Stimulated activated effector memory CD8-positive, alpha-beta T cell treated with anti-CD3 and anti-CD28 coated beads, Interleukin-12 subunit alpha, Interleukin-12 subunit beta, amount 100 ng/mL, for 72 hours (primary cell): ENCODE data around the gene DPP9.

Experiments used
- ATAC-seq: fragments of 150-1000 bp; cut with Tn5 transposase; 2 replicates; pipeline ENCODE4 v1.10.0; 2021
- DNase-seq, 2 donors: peaks; one replicate each; pipeline ENCODE4 v3.0.0; 2021 to 2022; ENCODE audit warnings: low spot score in 2 of 2
- H3K27ac Mint-ChIP-seq: one replicate; pipeline ENCODE4 v1.8.0; 2022; ENCODE audit warnings: mild to moderate bottlenecking, mixed read lengths
- H3K36me3 Mint-ChIP-seq: one replicate; pipeline ENCODE4 v1.8.0; 2022; ENCODE audit warnings: mild to moderate bottlenecking, mixed read lengths
- H3K4me1 Mint-ChIP-seq: one replicate; pipeline ENCODE4 v1.8.0; 2022; ENCODE audit warnings: mixed read lengths
- H3K4me3 Mint-ChIP-seq: one replicate; pipeline ENCODE4 v1.8.0; 2022; ENCODE audit warnings: mild to moderate bottlenecking, mixed read lengths
- H3K9me3 Mint-ChIP-seq: one replicate; pipeline ENCODE4 v1.8.0; 2022; ENCODE audit warnings: mixed read lengths

DPP9 gene

DNA sequence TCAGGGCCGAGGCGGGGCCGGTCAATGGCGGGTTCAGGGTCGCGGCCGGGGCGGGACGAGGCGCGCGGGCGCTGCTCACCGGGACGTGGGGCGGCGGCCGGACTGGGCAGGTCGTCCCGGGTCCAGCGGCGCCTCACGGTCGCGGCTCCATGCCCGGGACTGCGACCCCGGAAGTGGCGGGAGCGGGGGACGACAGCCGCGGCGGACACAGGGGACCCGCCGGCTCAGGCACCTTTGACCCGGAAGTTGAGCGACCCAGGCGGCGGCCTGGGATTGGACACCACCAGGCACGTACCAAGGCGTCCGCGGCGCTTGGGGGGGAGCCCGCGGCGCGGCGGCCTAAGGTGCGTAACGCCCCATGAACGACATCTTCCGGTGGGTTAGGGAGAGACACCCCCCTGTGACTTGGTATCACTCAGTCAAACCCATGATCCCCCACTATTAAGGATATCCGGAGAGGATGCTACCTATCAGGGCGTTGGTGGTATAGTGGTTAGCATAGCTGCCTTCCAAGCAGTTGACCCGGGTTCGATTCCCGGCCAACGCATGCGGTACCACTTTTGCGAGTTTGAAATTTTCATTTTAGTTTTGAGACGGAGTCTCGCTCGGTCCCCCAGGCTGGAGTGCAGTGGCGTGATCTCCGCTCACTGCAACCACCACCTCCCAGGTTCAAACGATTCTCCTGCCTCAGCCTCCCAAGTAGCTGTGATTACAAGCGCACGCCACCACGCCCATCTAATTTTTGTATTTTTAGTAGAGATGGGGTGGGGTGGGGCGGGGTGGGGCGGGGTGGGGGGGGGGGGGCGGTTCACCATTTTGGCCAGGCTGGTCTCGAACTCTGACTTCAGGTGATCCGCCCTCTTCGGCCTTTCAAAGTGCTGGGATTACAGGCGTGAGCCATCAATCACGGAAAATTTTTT is at the start of gene DPP9:
DPP9 (minus strand) TSS at position 248 of the 920 bp plus-strand sequence. CDS start 3,936 bp downstream, outside the sequence.
- ATAC-seq = peak; percentile 97
- peaks cover 55% of the 10 kb centered on the region for H3K4me1 Mint-ChIP-seq
- peaks cover 63% of the 10 kb centered on the region for H3K36me3 Mint-ChIP-seq
- peak within 1 kb of the TSS; percentile 100 for H3K27ac Mint-ChIP-seq
- DNase-seq = peak; percentile 99 to 100
- peak within 1 kb of the TSS; percentile 100 for H3K4me3 Mint-ChIP-seq
- H3K9me3 Mint-ChIP-seq = no peaks in the 10 kb centered on the region

DNA sequence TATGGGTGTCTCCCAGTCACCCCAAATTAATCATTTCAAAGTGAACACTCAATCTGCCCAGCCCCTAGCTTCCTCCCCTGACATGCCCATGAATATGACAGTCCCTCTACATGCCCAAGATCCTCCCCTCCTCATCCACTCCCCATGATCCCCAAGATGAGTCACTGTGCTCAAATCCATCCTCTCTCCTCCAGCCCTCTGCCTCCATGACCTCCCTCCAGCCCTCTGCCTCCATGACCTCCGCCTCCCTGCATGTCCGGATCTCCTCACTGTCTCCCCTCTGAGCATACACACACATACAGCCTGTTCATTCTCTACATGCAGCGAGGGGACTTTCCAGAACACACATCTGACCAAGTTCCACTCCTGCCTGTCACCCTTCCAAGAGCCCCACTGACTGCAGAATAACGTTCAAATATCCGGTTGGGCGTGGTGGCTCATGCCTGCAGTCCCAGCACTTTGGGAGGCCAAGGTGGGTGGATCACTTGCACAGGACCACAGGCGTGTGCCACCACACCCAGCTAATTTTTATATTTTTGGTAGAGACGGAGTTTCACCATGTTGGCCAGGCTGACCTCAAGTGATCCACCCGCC is 49.5 kb upstream of the DPP9 start:
- no peak overlapping the region for H3K27ac Mint-ChIP-seq
- H3K36me3 Mint-ChIP-seq = peaks cover 5% of the 10 kb centered on the region
- H3K4me1 Mint-ChIP-seq = no peaks in the 10 kb centered on the region
- ATAC-seq (no peak), DNase-seq (no peak)
- H3K9me3 Mint-ChIP-seq = no peaks in the 10 kb centered on the region
- no peak overlapping the region for H3K4me3 Mint-ChIP-seq

DNA sequence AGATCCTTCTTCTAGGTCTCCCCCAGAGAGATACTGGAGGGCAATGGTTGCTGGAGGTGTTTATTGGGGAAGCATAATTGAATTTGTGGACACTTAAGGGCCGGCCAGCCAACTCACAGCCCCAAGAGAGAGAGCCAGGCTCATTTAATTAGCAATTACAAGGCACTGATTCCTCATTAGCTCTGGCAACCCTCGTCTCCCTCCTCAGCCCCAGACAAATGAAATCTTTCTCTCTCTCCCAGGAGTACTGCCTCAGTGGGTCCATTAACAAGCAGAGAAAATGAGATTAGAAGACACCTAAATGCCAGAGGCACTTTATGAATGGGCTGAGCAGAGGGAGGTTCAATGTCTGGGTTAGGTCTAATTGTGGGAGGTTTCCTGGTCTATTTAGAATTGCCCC is 48.9 kb upstream of the DPP9 start:
- H3K27ac Mint-ChIP-seq = no peak overlapping the region
- H3K4me1 Mint-ChIP-seq = no peaks in the 10 kb centered on the region
- no peaks in the 10 kb centered on the region for H3K9me3 Mint-ChIP-seq
- peaks cover 5% of the 10 kb centered on the region for H3K36me3 Mint-ChIP-seq
- DNase-seq (no peak), ATAC-seq (no peak)
- H3K4me3 Mint-ChIP-seq = no peak overlapping the region

GRCh38 chr19:4768934-4769777 is 45.5 kb upstream of the DPP9 start:
- DNase-seq (peak; percentile 75 to 90), ATAC-seq (peak; percentile 67)
- Mint-ChIP-seq H3K4me3 (no peak overlapping the region), H3K36me3 (peaks cover 5% of the 10 kb centered on the region), H3K4me1 (no peaks in the 10 kb centered on the region), H3K9me3 (no peaks in the 10 kb centered on the region), H3K27ac (no peak overlapping the region)

DNA sequence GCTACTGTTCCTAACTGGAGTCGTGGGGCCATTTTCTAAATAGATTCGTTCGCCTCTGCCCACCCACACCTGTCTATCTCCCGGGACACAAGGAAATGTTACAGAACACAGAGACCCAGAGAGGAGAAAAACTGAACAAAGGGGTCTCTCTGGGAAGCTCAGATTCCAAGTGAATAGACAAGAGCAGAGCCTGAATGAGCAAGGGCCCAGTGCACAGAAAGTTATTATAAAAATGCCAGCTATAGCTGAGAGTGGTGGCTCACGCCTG is 40.7 kb upstream of the DPP9 start:
- Mint-ChIP-seq H3K4me1 (no peaks in the 10 kb centered on the region), H3K4me3 (no peak overlapping the region), H3K9me3 (no peaks in the 10 kb centered on the region), H3K27ac (no peak overlapping the region), H3K36me3 (no peaks in the 10 kb centered on the region)
- no peak for DNase-seq
- no peak for ATAC-seq

DNA sequence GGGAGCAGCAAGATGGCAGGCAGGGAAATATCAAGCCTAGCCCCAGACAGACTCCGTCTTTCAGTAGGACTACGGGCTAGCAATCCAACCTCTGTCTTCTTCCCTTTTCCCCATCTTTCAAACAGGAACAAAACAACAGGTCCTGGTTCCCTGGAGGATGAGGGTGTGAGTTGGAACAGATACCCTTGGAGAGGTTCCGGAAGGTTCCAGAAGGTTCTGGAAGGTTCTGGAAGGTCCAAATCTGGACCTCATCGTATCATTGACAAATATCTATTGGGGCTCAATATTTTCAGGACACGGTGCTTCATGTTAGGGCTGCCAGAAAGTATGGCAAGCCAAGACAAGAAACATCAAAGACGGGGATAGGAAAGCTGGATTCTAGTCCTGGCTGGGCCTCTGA is 39.4 kb upstream of the DPP9 start:
- ATAC-seq (no peak), DNase-seq (no peak)
- no peaks in the 10 kb centered on the region for H3K36me3 Mint-ChIP-seq
- H3K27ac Mint-ChIP-seq = no peak overlapping the region
- no peak overlapping the region for H3K4me3 Mint-ChIP-seq
- H3K4me1 Mint-ChIP-seq = no peaks in the 10 kb centered on the region
- no peaks in the 10 kb centered on the region for H3K9me3 Mint-ChIP-seq

DNA sequence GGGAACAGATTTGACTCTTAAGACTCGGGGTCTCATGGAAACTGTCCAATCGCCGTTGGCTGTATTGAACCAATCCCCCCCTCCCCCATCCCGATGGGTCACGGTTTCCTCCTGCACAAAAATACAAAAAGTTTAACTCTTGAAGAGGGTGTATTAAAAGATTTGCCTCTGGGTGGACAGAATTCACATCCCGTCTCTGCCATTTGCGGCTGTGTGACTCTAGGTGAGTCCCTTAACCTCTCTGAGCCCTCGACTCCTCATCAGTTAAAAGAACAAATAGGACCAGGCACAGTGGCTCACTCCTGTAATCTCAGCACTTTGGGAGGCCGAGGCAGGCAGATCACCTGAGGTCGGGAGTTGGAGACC is 36.6 kb upstream of the DPP9 start:
- no peaks in the 10 kb centered on the region for H3K9me3 Mint-ChIP-seq
- DNase-seq (no peak), ATAC-seq (no peak)
- H3K4me3 Mint-ChIP-seq = peak overlapping the region; percentile 53
- no peak overlapping the region for H3K27ac Mint-ChIP-seq
- no peaks in the 10 kb centered on the region for H3K4me1 Mint-ChIP-seq
- H3K36me3 Mint-ChIP-seq = no peaks in the 10 kb centered on the region

DNA sequence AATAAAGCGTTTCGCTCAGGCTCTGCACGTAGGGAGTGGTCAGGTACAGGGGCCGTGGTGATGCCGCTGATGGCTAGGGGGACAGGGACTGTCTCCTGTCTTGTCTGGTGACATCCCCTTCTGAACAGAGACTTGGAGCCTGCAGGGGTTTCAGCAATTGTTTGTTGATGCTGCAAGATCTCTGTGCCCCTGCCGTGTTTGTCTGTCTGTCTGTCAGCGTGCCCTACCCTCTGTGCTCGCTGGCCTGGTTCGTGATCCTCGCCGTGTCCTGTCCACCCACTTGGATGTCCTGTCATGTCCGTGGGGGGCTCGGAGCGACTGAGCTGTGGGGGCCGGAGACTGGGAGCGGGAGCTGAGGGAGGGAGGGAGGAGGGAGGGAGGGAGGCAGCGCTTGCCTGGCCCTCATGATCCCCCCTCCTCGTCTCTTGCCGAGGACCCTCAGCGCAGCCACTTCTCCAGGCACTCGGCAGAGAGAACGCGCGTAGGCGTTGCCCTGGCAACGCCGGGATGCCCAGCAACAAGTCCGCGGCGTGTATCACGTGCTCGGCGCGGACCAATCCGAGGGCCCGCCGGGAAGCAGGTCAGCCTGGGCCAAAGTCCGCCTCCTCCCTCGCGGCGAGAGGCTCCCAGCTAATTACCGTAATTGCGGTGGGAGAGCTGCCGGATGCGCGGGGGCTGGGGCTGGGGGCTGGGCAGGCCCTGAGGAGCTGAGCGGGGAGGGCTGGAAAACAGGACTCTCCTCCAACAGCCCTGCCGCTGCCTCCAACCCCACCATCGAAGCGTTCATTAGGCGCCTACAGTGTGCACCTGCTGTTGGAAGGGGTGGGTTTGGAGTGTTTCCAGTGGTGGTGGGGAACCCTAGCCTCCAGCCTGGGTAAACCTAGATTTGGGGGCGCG is 36.0 kb upstream of the DPP9 start:
- Mint-ChIP-seq H3K4me3 (peak overlapping the region; percentile 53), H3K27ac (no peak overlapping the region), H3K9me3 (no peaks in the 10 kb centered on the region), H3K36me3 (no peaks in the 10 kb centered on the region), H3K4me1 (no peaks in the 10 kb centered on the region)
- ATAC-seq (peak; percentile 87), DNase-seq (peak; percentile 70 to 88)

GRCh38 chr19:4758659-4759058 is 35.0 kb upstream of the DPP9 start:
- Mint-ChIP-seq H3K9me3 (no peaks in the 10 kb centered on the region), H3K4me3 (peak overlapping the region; percentile 53), H3K27ac (no peak overlapping the region), H3K4me1 (no peaks in the 10 kb centered on the region), H3K36me3 (no peaks in the 10 kb centered on the region)
- ATAC-seq = no peak
- DNase-seq = no peak

- Mint-ChIP-seq H3K27ac (no peak overlapping the region), H3K4me3 (no peak overlapping the region), H3K36me3 (no peaks in the 10 kb centered on the region), H3K4me1 (no peaks in the 10 kb centered on the region), H3K9me3 (no peaks in the 10 kb centered on the region)
- ATAC-seq (no peak), DNase-seq (no peak)
These were observed 34.4 kb upstream of the DPP9 start for GRCh38 chr19:4758082-4758481.

DNA sequence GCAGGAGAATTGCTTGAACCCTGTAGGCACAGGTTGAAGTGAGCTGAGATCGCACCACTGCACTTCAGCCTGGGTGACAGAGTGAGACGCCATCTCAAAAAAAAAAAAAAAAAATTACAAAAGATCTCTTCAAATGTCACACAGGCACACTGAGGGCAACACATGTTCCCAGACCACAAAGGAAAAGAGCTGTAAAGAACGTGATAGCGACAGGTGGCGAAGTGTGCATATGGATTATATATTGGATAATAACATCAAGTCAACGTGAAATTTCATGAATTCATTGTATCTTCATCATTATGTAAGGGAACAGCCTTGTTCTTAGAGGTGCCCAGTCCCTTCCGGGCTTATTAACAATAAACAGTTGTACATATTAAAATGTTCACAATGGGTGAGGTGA is 31.8 kb upstream of the DPP9 start:
- Mint-ChIP-seq H3K36me3 (no peaks in the 10 kb centered on the region), H3K9me3 (no peaks in the 10 kb centered on the region), H3K27ac (no peak overlapping the region), H3K4me1 (no peaks in the 10 kb centered on the region), H3K4me3 (no peak overlapping the region)
- no peak for DNase-seq
- no peak for ATAC-seq

DNA sequence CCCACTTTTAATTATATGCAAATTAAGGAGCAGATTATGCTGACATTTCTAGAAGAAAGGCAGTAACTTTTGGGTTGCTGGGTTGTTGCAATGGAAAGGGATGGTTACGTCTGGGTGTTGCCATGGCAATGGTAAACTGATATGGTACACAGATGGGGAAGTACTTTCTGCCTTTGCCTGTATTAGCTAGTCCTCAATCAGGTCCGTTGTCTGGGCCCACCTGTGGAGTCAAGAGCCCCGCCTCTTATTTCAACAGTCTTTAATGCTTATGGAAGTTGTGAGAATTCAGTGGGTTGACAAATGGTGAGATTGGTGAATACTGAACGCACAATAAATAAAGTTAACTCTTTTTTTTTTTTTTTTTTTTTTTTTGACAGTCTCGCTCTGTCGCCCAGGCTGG is 30.6 kb upstream of the DPP9 start:
- DNase-seq (no peak), ATAC-seq (no peak)
- no peak overlapping the region for H3K4me3 Mint-ChIP-seq
- no peaks in the 10 kb centered on the region for H3K4me1 Mint-ChIP-seq
- H3K36me3 Mint-ChIP-seq = no peaks in the 10 kb centered on the region
- no peak overlapping the region for H3K27ac Mint-ChIP-seq
- no peaks in the 10 kb centered on the region for H3K9me3 Mint-ChIP-seq

- ATAC-seq (no peak), DNase-seq (no peak)
- Mint-ChIP-seq H3K9me3 (no peaks in the 10 kb centered on the region), H3K4me3 (no peak overlapping the region), H3K27ac (no peak overlapping the region), H3K4me1 (no peaks in the 10 kb centered on the region), H3K36me3 (no peaks in the 10 kb centered on the region)
These were observed 26.4 kb upstream of the DPP9 start for GRCh38 chr19:4749870-4750590.

- Mint-ChIP-seq H3K4me1 (no peaks in the 10 kb centered on the region), H3K36me3 (no peaks in the 10 kb centered on the region), H3K4me3 (no peak overlapping the region), H3K27ac (no peak overlapping the region), H3K9me3 (no peaks in the 10 kb centered on the region)
- ATAC-seq (no peak), DNase-seq (no peak)
These were observed 24.9 kb upstream of the DPP9 start for GRCh38 chr19:4748589-4748988.
